H9 (cell line): Measurements from ENCODE around the gene ACP3. TPM values are rescaled to one million over a fixed set of nuclear protein-coding genes. Genes with fewer than 3 reads are reported as not detected.

Experiments used
- DNase-seq: peaks from one replicate; pipeline ENCODE4 v3.0.0-alpha.2; 2017
- H2AFZ ChIP-seq: one replicate; pipeline ENCODE4 v1.6.1; 2013; ENCODE audit warnings: mild to moderate bottlenecking, low read length, control low read depth, moderate library complexity
- H2AK5ac ChIP-seq: 2 replicates; pipeline ENCODE4 v1.6.1; 2013; ENCODE audit warnings: low read length, control low read depth, mixed read lengths; ENCODE audit not compliant: insufficient read length
- H2BK120ac ChIP-seq: one replicate; pipeline ENCODE4 v1.6.1; 2013; ENCODE audit warnings: low read depth, mild to moderate bottlenecking, low read length, control low read depth, inconsistent platforms; ENCODE audit not compliant: poor library complexity, severe bottlenecking
- H2BK12ac ChIP-seq: 2 replicates; pipeline ENCODE4 v1.6.1; 2013; ENCODE audit warnings: low read length, control low read depth, mixed read lengths, low read depth; ENCODE audit not compliant: insufficient read length
- H2BK15ac ChIP-seq: 2 replicates; pipeline ENCODE4 v1.6.1; 2013; ENCODE audit warnings: low read depth, low read length, control low read depth
- H2BK20ac ChIP-seq: one replicate; pipeline ENCODE4 v1.6.1; 2013; ENCODE audit warnings: low read depth, mild to moderate bottlenecking, low read length, control low read depth, inconsistent platforms; ENCODE audit not compliant: poor library complexity, severe bottlenecking
- H2BK5ac ChIP-seq: 2 replicates; pipeline ENCODE4 v1.6.1; 2013; ENCODE audit warnings: low read length, control low read depth, mixed read lengths; ENCODE audit not compliant: insufficient read length
- H3K14ac ChIP-seq: 2 replicates; pipeline ENCODE4 v1.6.1; 2013; ENCODE audit warnings: low read length, control low read depth; ENCODE audit not compliant: insufficient read depth
- H3K18ac ChIP-seq: 2 replicates; pipeline ENCODE4 v1.6.1; 2013; ENCODE audit warnings: low read depth, mild to moderate bottlenecking, mixed read lengths, low read length, control low read depth; ENCODE audit not compliant: insufficient read length
- H3K23ac ChIP-seq: 2 replicates; pipeline ENCODE4 v1.6.1; 2013; ENCODE audit warnings: low read length, control low read depth, mixed read lengths, low read depth; ENCODE audit not compliant: insufficient read length
- H3K23me2 ChIP-seq: 2 replicates; pipeline ENCODE4 v1.6.1; 2013; ENCODE audit warnings: low read depth, mild to moderate bottlenecking, mixed read lengths, low read length, control low read depth; ENCODE audit not compliant: insufficient read length, poor library complexity, severe bottlenecking
- H3K27ac ChIP-seq: 2 replicates; pipeline ENCODE4 v1.5.1; 2013; ENCODE audit warnings: low read length, control low read depth, mixed read lengths, low read depth; ENCODE audit not compliant: insufficient read length
- H3K27me3 ChIP-seq: 2 replicates; pipeline ENCODE4 v1.6.1; 2013; ENCODE audit warnings: low read length, control low read depth, inconsistent platforms; ENCODE audit not compliant: insufficient read depth
- H3K4ac ChIP-seq: 2 replicates; pipeline ENCODE4 v1.6.1; 2013; ENCODE audit warnings: low read depth, mild to moderate bottlenecking, control low read depth, inconsistent platforms, low read length, moderate library complexity
- H3K4me1 ChIP-seq: 2 replicates; pipeline ENCODE4 v1.6.1; 2013; ENCODE audit warnings: low read length, control low read depth, inconsistent platforms; ENCODE audit not compliant: insufficient read depth
- H3K4me2 ChIP-seq: 2 replicates; pipeline ENCODE4 v1.6.1; 2013; ENCODE audit warnings: low read length, control low read depth, mixed read lengths; ENCODE audit not compliant: insufficient read length, insufficient read depth
- H3K56ac ChIP-seq: 2 replicates; pipeline ENCODE4 v1.6.1; 2013; ENCODE audit warnings: low read depth, mild to moderate bottlenecking, mixed read lengths, low read length, control low read depth; ENCODE audit not compliant: insufficient read length
- H3K79me1 ChIP-seq: 2 replicates; pipeline ENCODE4 v1.6.1; 2013; ENCODE audit warnings: low read depth, mild to moderate bottlenecking, moderate library complexity, low read length, control low read depth, inconsistent platforms; ENCODE audit not compliant: insufficient read depth, poor library complexity, severe bottlenecking
- H3K79me2 ChIP-seq: 2 replicates; pipeline ENCODE4 v1.6.1; 2013; ENCODE audit warnings: low read length, control low read depth, inconsistent platforms; ENCODE audit not compliant: insufficient read depth
- H3K9ac ChIP-seq: 2 replicates; pipeline ENCODE4 v1.6.1; 2013; ENCODE audit warnings: low read length, control low read depth, mixed read lengths; ENCODE audit not compliant: insufficient read length; ENCODE audit errors: extremely low read depth
- H3K9me3 ChIP-seq: one replicate; pipeline ENCODE4 v1.6.1; 2013; ENCODE audit warnings: low read depth, low read length, inconsistent platforms; ENCODE audit not compliant: control insufficient read depth
- H3T11ph ChIP-seq: one replicate; pipeline ENCODE4 v1.6.1; 2013; ENCODE audit warnings: mild to moderate bottlenecking, low read length, control low read depth, inconsistent platforms
- H4K20me1 ChIP-seq: one replicate; pipeline ENCODE4 v1.6.1; 2013; ENCODE audit not compliant: control insufficient read depth, insufficient read length, insufficient read depth
- H4K5ac ChIP-seq: 2 replicates; pipeline ENCODE4 v1.6.1; 2013; ENCODE audit warnings: low read depth, mild to moderate bottlenecking, mixed read lengths, low read length, control low read depth; ENCODE audit not compliant: insufficient read length
- H4K8ac ChIP-seq: replicated peaks from 2 replicates; pipeline ENCODE4 v1.6.1; 2013; ENCODE audit warnings: low read length, control low read depth, mixed read lengths, low read depth; ENCODE audit not compliant: insufficient read length
- H4K91ac ChIP-seq: 2 replicates; pipeline ENCODE4 v1.6.1; 2013; ENCODE audit warnings: low read depth, mild to moderate bottlenecking, moderate library complexity, mixed read lengths, low read length, control low read depth; ENCODE audit not compliant: insufficient read length
- H3K27ac Mint-ChIP-seq, 3 experiments: 2 replicates in 2 of 3; 3 replicates in 1 of 3; pipeline ENCODE4 v1.8.0; 2020 to 2021; ENCODE audit warnings: mixed read lengths in 3 of 3, mild to moderate bottlenecking in 1 of 3, moderate library complexity in 1 of 3
- H3K27me3 Mint-ChIP-seq: 2 replicates; pipeline ENCODE4 v1.8.0; 2021; ENCODE audit warnings: low read depth, mild to moderate bottlenecking, moderate library complexity, mixed read lengths
- H3K36me3 Mint-ChIP-seq, 3 experiments: 2 replicates in 2 of 3; 3 replicates in 1 of 3; pipeline ENCODE4 v1.8.0; 2020 to 2021; ENCODE audit warnings: low read depth in 3 of 3, mixed read lengths in 3 of 3; ENCODE audit not compliant: insufficient read depth in 1 of 3
- H3K4me1 Mint-ChIP-seq, 2 experiments: 2 replicates each; pipeline ENCODE4 v1.8.0; 2020; ENCODE audit warnings: mixed read lengths in 2 of 2
- H3K4me3 Mint-ChIP-seq, 2 experiments: 2 replicates in 1 of 2; 3 replicates in 1 of 2; pipeline ENCODE4 v1.8.0; 2020 to 2021; ENCODE audit warnings: mild to moderate bottlenecking in 2 of 2, mixed read lengths in 2 of 2, moderate library complexity in 1 of 2
- H3K9me3 Mint-ChIP-seq, 2 experiments: 2 replicates in 1 of 2; 3 replicates in 1 of 2; pipeline ENCODE4 v1.8.0; 2020; ENCODE audit warnings: mild to moderate bottlenecking in 2 of 2, mixed read lengths in 2 of 2, moderate library complexity in 1 of 2
- CTCF ChIP-seq: fragments of 200-600 bp; sonication (generic); conservative IDR thresholded peaks from 3 replicates; pipeline ENCODE4 v1.8.0; 2021; ENCODE audit warnings: antibody characterized with exemption, mild to moderate bottlenecking
- WGBS: extraction: QIAGEN DNeasy Blood & Tissue Kit; methylation state at CpG from one replicate; pipeline ENCODE4 v1.1.7; 2013; ENCODE audit warnings: missing lambda C conversion rate, low lambda C conversion rate, mixed read lengths; ENCODE audit not compliant: insufficient read length; ENCODE audit errors: extremely low coverage; 5-methylcytosine and 5-hydroxymethylcytosine counted together
- total RNA-seq: library from RNA; stranded (reverse); gene quantifications from 2 replicates; pipeline ENCODE4 v1.2.1, GENCODE V29; 2021

The ACP3 gene
- total RNA-seq, 1 experiment from 2014 or later: 0.17 TPM

DNA sequence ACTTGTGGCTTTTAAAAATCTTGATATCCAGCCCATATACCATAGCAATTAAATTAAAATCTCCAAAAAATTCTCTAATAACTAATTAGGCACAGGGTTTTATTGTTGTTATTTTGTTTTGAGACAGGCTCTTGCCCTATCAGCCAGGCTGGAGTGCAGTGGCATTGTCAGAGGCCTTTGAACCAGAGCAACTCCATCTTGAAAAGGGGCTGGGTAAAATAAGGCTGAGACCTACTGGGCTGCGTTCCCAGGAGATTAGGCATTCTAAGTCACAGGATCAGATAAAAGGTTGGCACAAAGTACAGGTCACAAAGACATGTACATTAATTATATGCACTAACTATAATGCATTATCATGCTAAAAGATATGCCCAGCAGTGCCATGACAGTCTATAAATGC lies 31.2 kb upstream of the ACP3 start:
- peak overlapping the region; percentile 43 for H3K4me2 ChIP-seq

More for the DNA sequence above, 31.2 kb upstream of the ACP3 start:
- no peak overlapping the region for H3K4me3 Mint-ChIP-seq
- no peaks in the 10 kb centered on the region for H3K27me3 ChIP-seq
- peaks cover 37 to 38% of the 10 kb centered on the region in 2 experiments for H3K4me1 Mint-ChIP-seq
- H3K23ac ChIP-seq: no peak overlapping the region
- H3K36me3 Mint-ChIP-seq: peaks cover 6 to 14% (median 9%) of the 10 kb centered on the region in 3 experiments; a peak in 4 of 7 replicates
- no peak overlapping the region for H3K27ac ChIP-seq
- no peak overlapping the region for H3K56ac ChIP-seq
- H2BK12ac ChIP-seq: no peak overlapping the region
- WGBS: no CpG with 5 or more reads among the region's 1 CpG
- no peaks in the 10 kb centered on the region for H3K23me2 ChIP-seq
- H2BK5ac ChIP-seq: no peak overlapping the region
- H3K14ac ChIP-seq: no peak overlapping the region
- H4K20me1 ChIP-seq: no peaks in the 10 kb centered on the region
- H3K4ac ChIP-seq: no peak overlapping the region
- H2BK20ac ChIP-seq: no peak overlapping the region
- no peak overlapping the region for H2AK5ac ChIP-seq
- H3K9me3 Mint-ChIP-seq: peaks cover 9 to 12% of the 10 kb centered on the region in 2 experiments
- no peak overlapping the region for H3T11ph ChIP-seq
- H3K9me3 ChIP-seq: no peaks in the 10 kb centered on the region
- DNase-seq: no peak
- H3K18ac ChIP-seq: no peak overlapping the region
- no peak overlapping the region for H2BK15ac ChIP-seq
- no peak overlapping the region for H3K9ac ChIP-seq
- H2BK120ac ChIP-seq: no peak overlapping the region
- H4K8ac ChIP-seq: no peak overlapping the region
- H4K91ac ChIP-seq: no peak overlapping the region
- H3K79me1 ChIP-seq: no peaks in the 10 kb centered on the region
- no peak overlapping the region for H2AFZ ChIP-seq
- H3K4me1 ChIP-seq: peaks cover 14% of the 10 kb centered on the region; the same call in 1 of the 2 replicates
- no peak for TF ChIP-seq CTCF
- no peaks in the 10 kb centered on the region for H3K79me2 ChIP-seq
- no peaks in the 10 kb centered on the region for H3K27me3 Mint-ChIP-seq
- no peak overlapping the region for H4K5ac ChIP-seq
- peak overlapping the region in 1 of 3 experiments; percentile 32; a peak in 1 of 7 replicates for H3K27ac Mint-ChIP-seq
